GM12801 (cell line): ENCODE measurements around the gene NFIB.

ENCODE experiments used
- TF ChIP-seq, protein P1 (sequence below): IDR thresholded peaks from one replicate; pipeline ENCODE4 v1.5.1; 2011; ENCODE audit warnings: control low read depth; ENCODE audit not compliant: insufficient read length; ENCODE audit errors: extremely low read depth

Gene NFIB

GRCh38 chr9:14306672-14307660, 7.0 kb downstream of the NFIB start:
- TF ChIP-seq, protein P1, sequence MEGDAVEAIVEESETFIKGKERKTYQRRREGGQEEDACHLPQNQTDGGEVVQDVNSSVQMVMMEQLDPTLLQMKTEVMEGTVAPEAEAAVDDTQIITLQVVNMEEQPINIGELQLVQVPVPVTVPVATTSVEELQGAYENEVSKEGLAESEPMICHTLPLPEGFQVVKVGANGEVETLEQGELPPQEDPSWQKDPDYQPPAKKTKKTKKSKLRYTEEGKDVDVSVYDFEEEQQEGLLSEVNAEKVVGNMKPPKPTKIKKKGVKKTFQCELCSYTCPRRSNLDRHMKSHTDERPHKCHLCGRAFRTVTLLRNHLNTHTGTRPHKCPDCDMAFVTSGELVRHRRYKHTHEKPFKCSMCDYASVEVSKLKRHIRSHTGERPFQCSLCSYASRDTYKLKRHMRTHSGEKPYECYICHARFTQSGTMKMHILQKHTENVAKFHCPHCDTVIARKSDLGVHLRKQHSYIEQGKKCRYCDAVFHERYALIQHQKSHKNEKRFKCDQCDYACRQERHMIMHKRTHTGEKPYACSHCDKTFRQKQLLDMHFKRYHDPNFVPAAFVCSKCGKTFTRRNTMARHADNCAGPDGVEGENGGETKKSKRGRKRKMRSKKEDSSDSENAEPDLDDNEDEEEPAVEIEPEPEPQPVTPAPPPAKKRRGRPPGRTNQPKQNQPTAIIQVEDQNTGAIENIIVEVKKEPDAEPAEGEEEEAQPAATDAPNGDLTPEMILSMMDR: no peak

GRCh38 chr9:14306188-14306587, 7.8 kb downstream of the NFIB start:
- TF ChIP-seq, protein P1: no peak

GRCh38 chr9:14304259-14304658, 9.7 kb downstream of the NFIB start:
- TF ChIP-seq, protein P1: no peak

DNA sequence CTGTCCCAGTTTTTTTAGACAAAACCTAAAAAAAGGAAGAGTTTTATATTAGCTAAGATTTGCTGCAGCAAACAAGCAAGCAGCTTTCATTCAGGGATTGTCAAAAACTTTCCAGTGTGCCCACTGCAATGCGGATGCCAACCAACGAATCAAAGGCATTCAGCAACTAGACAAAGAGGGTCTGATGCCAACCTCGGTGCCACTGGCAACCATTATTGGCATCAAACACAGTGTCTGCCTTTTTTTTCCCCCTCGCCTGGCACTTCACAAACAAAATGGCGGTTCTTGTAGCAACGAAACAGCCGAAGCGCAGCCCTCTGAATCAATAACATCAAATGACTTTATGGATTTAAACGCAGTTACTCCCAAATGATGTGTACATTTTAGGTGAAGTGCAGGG, 10.4 kb downstream of the NFIB start:
- TF ChIP-seq, protein P1: no peak

GRCh38 chr9:14303100-14303499, 10.8 kb downstream of the NFIB start:
- TF ChIP-seq, protein P1: no peak

GRCh38 chr9:14302405-14302804, 11.5 kb downstream of the NFIB start:
- TF ChIP-seq, protein P1: no peak

DNA sequence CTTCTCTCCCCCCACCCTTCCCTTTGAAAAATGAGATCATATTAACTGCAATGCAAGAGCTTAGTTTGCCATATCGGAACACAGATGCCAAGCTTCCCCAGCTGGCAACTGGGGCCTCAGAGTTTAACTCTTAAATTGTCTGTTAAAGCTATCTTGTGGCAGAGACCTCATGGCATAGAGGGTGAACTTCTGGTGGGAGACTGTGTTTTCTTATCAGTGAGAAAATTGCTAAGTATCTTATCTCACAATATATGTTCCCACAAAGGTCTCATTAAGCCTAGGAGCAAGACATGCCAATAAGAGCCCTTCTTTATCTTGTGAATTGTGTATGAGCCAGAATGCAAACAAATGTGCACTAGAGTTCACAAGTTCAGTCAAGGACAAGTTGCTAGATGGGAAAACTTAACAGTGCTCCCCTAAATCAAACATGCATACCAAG, 12.3 kb downstream of the NFIB start:
- TF ChIP-seq, protein P1: no peak
